Erythroblast (primary cell): ENCODE measurements around the gene EXOSC2.

Experiments
- GATA1 ChIP-seq: IDR thresholded peaks from 2 replicates; pipeline ENCODE4 v1.6.1; 2011; ENCODE audit warnings: low read depth, mild to moderate bottlenecking, control low read depth, low read length, moderate library complexity
- POLR2A ChIP-seq: IDR thresholded peaks from 2 replicates; pipeline ENCODE4 v1.6.1; 2011; ENCODE audit warnings: mild to moderate bottlenecking, low read length

DNA sequence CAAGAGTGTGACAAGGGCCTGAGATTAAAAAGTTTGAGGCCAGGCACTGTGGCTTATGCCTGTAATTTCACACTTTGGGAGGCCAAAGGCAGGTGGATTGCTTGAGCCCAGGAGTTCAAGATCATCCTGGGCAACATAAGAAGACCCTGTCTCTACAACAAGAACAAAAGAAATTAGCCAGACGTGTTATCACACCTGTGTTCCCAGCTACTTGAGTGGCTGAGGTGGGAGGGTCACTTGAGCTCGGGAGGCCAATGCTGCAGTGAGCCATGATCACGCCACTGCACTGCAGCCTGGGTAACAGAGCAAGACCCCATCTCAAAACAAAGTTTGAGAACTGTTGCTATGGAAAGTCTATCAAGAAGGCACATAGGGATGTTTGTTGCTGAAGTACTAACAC, 25.0 kb downstream of the EXOSC2 start:
- TF ChIP-seq POLR2A, result no peak
- TF ChIP-seq GATA1, result no peak
